Measurements from ENCODE around the gene TBX3.

Gene TBX3

GRCh38 chr12:114696443-114697242 is 12.7 kb upstream of the TBX3 start:
- DNase-seq, result no peak

GRCh38 chr12:114695305-114695592 is 11.3 kb upstream of the TBX3 start:
- no peak for DNase-seq

GRCh38 chr12:114694436-114695304 is 10.7 kb upstream of the TBX3 start:
- no peak for DNase-seq

GRCh38 chr12:114693532-114693931 is 9.6 kb upstream of the TBX3 start:
- DNase-seq, result no peak

- no peak for DNase-seq
Measured at GRCh38 chr12:114693059-114693531, 9.1 kb upstream of the TBX3 start.

GRCh38 chr12:114692186-114693058 is 8.4 kb upstream of the TBX3 start:
- DNase-seq, result no peak

- DNase-seq, result no peak
Measured at GRCh38 chr12:114691763-114692185, 7.8 kb upstream of the TBX3 start.

GRCh38 chr12:114691196-114691595 is 7.2 kb upstream of the TBX3 start:
- no peak for DNase-seq

- DNase-seq, result no peak
Measured at GRCh38 chr12:114690267-114691135, 6.5 kb upstream of the TBX3 start.

GRCh38 chr12:114689075-114689994 is 5.4 kb upstream of the TBX3 start:
- no peak for DNase-seq

GRCh38 chr12:114688256-114688845 is 4.4 kb upstream of the TBX3 start:
- DNase-seq, result no peak

GRCh38 chr12:114687802-114688201 is 3.8 kb upstream of the TBX3 start:
- no peak for DNase-seq

- no peak for DNase-seq
Measured at GRCh38 chr12:114686773-114687500, 3.0 kb upstream of the TBX3 start.

GRCh38 chr12:114686426-114686772 is 2.4 kb upstream of the TBX3 start:
- DNase-seq, result no peak

- no peak for DNase-seq
Measured at GRCh38 chr12:114685869-114686268, 1.9 kb upstream of the TBX3 start.

GRCh38 chr12:114685320-114685781 is 1.4 kb upstream of the TBX3 start:
- DNase-seq, result no peak

GRCh38 chr12:114684870-114685273 is 897 bp upstream of the TBX3 start:
- DNase-seq, result no peak

GRCh38 chr12:114683709-114684097 is 272 bp downstream of the TBX3 start:
- no peak for DNase-seq

- no peak for DNase-seq
Measured at GRCh38 chr12:114682785-114683708, 928 bp downstream of the TBX3 start.
